Adrenal gland (tissue), 5 donors: ENCODE results near the gene LYPLAL1.

Source experiments
- POLR2A ChIP-seq, 2 donors: fragments of 450-650 bp; IDR thresholded peaks; one replicate each; pipeline ENCODE4 v1.6.1; 2017; ENCODE audit warnings: antibody characterized with exemption in 2 of 2, mild to moderate bottlenecking in 2 of 2, moderate library complexity in 1 of 2
- TF ChIP-seq, protein P1 (sequence below), 6 experiments: fragments of 450-650 bp in 4 of 6; fragments of 200-600 bp in 2 of 6; sonication (generic) in 1 of 6; IDR thresholded peaks; 1 replicate in 5 of 6; 2 replicates in 1 of 6; pipeline versions ENCODE4 v1.5.1 to v1.8.0; 2016 to 2021; ENCODE audit warnings: antibody characterized with exemption in 6 of 6, mild to moderate bottlenecking in 2 of 6, moderate library complexity in 1 of 6
- donor health status: DM: no; HTN: no; CAD: no.

DNA sequence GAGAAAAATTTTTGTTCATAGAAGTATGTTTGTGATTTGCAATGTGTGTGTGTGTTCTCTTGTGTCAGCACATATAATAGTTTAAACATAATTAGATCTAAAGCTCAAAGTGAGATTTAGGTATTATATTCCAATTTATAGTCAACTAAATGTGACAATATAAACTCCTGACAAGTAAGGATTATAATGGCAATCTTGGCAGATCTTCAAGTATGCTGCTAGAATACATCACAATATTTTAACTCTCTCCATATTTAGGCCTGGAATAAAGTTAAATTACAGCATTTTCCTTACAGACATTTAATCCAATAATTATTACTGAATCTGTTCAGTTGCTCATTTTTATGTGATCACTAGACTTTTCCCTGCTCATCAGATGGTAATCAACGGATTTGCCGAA lies 65.8 kb downstream of the LYPLAL1 start:
- TF ChIP-seq, protein P1, sequence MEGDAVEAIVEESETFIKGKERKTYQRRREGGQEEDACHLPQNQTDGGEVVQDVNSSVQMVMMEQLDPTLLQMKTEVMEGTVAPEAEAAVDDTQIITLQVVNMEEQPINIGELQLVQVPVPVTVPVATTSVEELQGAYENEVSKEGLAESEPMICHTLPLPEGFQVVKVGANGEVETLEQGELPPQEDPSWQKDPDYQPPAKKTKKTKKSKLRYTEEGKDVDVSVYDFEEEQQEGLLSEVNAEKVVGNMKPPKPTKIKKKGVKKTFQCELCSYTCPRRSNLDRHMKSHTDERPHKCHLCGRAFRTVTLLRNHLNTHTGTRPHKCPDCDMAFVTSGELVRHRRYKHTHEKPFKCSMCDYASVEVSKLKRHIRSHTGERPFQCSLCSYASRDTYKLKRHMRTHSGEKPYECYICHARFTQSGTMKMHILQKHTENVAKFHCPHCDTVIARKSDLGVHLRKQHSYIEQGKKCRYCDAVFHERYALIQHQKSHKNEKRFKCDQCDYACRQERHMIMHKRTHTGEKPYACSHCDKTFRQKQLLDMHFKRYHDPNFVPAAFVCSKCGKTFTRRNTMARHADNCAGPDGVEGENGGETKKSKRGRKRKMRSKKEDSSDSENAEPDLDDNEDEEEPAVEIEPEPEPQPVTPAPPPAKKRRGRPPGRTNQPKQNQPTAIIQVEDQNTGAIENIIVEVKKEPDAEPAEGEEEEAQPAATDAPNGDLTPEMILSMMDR (IDR thresholded peaks at IDR 0.05), result no peak
- TF ChIP-seq POLR2A (IDR thresholded peaks at IDR 0.05), result no peak
